AG20443 (cell line): ENCODE results near the gene CDH8.
A peak's percentile ranks its signal among the peaks of the same experiment; 100 is the strongest.
"Not testable (repeated sequence)": the region's sequence is repeated elsewhere in the genome, so short reads cannot be mapped to it uniquely, and the experiment has no call there.

Experiments
- DNase-seq: peaks from one replicate; pipeline ENCODE4 v3.0.0; 2012; ENCODE audit warnings: low spot score, mixed read lengths

The CDH8 gene

DNA sequence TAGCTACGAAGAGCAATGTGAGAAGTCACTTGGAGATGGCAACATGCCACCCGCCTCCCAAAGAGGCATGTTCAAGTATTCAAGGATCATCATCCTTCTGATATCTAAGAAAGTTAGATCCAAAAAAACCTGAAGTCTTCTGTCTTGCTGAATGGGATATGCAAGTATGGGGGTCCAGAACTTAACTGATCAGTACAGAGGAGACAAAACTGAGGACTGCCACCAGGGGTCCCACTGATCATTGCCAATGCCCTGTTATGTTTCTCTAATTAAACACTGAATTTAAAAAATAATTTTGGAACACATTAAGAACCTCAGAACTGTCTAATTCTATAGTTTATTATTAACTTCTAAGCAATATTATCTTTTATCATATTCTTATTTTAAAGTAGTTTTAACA lies 99.7 kb downstream of the CDH8 start:
- DNase-seq: no peak

DNA sequence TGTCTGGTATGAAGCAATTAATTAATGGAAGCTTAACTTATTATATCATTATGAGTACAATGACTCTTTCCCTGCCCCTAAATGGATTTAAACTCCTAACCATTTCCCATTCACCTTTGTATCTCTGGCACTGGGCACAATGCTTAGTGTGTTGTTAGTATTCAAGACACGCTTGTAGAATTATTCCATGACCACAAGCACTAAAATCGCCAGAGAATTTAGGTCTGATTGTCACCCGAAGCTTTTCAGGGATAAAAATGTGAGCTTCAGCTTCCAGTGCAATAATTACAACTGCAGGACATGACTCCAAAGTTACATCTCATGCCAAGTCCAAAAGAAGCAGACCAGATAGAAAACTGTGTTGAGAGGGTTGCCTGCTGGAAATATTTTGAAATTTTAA lies 101.6 kb downstream of the CDH8 start:
- no peak for DNase-seq

DNA sequence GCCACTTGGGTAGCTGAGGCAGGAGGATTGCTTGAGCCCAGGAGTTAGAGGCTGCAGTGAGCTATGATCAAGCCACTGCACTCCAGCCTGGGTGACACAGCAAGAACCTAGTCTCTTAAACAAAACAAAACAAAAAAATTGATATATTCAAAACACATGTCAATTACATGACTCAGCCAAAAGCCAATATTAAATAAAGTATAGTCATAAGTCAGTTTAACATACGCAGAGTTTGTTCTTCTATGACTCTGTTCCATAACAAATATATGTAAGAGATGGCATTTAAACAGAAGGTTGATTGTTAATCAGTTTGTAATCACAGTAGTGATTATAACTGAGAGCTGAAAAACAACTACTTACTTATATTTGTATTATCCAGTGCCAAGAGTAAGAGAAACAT lies 106.5 kb downstream of the CDH8 start:
- DNase-seq: no peak

DNA sequence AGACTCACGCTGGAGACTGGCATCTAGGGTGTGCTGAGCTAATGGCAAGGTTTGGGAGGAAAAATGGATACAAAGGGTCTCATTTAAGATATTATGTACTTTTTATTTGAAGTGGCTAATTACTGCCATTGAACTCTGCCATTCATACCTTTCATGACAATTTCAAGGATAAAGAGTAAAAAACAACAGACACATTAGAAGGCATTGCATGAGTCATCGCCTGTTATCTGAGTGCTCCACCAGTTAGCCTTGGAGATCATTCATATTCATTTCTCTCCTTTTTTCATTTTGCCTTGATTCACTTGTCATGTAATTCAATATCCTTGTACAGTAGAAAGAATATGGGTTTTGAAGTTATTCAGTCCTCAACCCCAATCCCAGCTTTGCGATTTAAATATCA lies 109.5 kb downstream of the CDH8 start:
- DNase-seq: peak; percentile 16

DNA sequence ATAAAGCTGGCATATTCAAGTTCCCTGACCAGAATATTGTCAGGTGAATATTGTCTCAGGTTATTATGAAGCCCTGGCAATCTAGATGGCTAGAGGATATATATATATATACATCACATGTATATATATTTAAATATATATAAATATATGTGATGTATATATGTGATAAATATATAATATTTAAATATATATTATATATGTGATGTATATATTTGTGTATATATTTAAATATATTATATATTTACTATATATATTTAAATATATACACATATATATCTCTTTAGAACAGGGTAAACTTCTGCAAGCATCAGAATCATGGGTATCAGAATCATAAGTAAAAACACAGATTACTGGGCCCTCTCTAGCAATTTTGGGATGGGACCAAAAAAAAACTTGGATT lies 112.6 kb downstream of the CDH8 start:
- no peak for DNase-seq

DNA sequence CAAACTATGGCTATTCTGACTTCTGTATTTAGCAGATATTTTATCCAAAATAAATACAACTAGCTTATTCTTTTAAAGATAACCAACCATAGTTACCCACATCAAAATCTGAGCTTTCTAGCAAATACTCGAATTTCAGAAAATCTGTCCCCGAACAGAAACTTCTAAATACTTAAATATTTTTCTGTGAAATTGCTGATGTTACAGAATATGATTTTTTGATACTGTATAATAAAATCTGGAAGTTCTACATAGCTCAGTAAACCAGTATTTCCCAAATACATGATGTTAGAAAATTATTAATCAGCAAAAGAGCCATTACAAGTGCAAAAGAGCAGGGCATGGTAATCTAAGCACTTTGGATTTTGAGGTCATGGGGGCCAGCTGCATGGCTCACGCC lies 114.9 kb downstream of the CDH8 start:
- DNase-seq: no peak

DNA sequence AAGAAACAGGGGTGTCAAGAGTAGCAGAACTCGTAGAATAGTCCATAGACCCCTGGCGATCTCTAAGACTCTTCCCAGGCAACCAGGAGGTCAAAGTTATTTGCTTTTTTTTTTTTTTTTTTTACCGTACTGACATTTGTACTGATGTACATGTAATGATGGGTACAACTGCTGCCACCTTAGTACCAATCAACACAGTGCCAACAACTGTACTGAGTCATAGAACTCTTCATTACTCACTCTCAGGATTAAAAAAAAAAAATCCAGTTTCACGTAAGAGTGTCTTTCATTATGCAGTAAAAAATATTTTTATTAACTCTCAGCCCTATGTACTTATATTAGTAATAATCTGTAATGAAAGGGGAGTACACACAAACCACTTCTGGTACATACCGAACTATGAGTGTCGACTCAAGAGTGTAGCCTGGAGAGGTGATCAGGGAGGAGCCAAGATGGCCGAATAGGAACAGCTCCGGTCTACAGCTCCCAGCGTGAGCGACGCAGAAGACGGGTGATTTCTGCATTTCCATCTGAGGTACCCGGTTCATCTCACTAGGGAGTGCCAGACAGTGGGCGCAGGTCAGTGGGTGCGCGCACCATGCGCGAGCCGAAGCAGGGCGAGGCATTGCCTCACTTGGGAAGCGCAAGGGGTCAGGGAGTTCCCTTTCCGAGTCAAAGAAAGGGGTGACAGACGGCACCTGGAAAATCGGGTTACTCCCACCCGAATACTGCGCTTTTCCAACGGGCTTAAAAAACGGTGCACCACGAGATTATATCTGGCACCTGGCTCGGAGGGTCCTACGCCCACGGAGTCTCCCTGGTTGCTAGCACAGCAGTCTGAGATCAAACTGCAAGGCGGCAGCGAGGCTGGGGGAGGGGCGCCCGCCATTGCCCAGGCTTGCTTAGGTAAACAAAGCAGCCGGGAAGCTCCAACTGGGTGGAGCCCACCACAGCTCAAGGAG lies 118.1 kb downstream of the CDH8 start:
- DNase-seq: not testable (repeated sequence)

DNA sequence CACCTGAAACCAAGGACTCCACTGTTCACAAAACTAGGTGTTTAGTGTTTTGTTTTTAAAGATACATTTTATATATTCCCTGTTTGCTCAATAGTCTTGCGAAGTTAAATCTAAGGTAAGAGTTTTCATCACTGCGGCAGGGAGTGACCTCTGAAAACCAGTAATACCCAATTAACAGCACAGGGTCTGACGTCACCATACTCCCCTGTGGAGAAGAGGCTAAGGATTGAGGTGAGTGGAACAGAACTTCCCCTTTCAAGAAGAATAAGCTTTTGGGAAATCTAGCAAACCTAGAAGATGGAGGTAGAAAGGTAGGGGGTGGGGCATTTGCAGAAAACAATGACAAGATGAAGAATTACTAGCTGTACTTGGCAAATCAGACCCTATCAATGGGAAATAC lies 120.7 kb downstream of the CDH8 start:
- no peak for DNase-seq

DNA sequence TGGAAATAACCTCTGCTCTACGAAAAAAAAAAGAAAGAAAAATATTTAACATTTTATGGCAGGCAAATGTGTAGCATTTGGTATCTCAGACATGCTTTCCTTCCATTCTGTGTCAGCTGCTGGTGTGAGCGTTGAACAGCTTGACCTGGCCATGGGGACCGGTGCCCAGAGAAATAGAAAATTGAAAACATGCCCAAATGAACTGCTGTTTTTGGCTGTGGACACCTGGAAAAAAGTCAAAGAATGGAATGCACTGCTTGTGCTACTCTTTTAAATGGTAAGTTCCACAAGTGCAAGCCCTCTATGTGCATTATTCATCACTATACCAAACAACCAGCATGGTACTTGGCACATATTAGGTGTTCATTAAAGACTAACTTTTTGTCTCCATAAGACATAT lies 127.2 kb downstream of the CDH8 start:
- no peak for DNase-seq

DNA sequence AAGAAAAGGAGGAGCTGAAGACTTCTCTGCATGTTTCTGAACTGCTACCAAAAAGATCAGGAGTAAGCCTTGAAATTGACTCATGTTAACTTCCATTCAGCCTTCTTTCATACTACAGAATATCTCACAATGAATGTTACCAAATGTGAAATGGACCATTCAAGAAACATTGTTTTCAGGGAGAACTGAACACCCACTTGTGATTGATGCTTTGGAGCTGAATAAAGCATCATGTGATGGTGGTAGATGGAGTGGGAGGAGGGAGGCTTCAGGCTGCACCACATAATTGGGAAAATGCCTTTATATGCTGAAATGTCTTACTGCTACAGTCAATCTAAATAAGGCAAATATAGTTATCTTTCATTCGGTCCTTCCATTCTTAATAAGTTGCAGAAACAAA lies 127.8 kb downstream of the CDH8 start:
- no peak for DNase-seq

DNA sequence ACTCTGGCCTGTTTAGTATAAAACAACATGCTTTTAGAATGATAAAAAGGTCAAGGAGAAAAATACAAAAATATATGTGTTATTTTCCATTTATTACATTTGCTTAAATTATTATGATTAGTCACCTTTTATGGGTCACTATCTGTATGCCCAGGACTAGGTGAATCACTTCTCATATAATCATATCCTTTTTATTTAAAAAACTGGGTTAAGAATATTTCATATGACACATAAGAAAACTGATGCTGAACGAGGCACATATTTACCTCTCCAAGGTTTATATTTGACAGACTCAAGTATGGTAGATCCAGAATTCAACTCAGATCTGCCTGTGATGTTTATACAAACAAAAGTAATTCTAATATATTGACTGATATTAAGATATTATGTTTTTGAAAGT lies 134.5 kb downstream of the CDH8 start:
- DNase-seq: no peak

DNA sequence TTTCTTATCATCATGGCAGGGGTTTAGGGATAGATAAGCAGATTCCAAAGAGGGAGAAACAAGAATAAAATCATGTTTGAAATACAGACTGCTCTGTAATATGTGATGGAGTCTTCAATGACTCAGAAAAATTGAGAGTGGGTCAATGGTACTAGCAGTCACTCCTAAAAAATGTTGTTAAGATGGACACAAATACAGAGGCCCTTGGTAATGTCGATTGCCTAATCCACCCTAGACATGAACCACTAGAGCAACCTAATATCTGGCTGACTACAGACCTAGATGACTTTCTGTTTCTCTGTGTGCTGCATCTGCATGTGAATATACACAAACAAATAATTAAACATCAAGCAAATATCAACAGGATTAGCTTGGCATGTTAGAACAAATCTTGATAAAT lies 135.8 kb downstream of the CDH8 start:
- peak; percentile 73 for DNase-seq

DNA sequence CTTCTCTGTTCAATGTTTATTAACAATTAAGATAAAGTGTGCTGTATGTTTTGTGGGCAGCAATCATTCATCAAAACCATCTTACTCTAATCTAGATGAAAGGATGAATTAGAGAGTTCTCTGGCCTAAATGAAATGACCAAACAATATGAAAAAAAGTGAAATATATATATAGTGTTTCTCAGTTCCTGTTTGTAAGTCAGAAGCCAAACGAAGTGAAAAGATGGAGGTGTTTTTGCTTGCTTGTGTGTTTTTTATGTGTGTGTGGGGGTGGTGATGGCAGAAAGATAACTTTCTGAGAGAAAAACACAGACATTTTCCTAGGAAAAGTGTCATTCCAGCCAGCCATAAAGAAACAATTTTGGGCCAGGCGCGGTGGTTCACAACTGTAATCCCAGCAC lies 138.6 kb downstream of the CDH8 start:
- DNase-seq: no peak

DNA sequence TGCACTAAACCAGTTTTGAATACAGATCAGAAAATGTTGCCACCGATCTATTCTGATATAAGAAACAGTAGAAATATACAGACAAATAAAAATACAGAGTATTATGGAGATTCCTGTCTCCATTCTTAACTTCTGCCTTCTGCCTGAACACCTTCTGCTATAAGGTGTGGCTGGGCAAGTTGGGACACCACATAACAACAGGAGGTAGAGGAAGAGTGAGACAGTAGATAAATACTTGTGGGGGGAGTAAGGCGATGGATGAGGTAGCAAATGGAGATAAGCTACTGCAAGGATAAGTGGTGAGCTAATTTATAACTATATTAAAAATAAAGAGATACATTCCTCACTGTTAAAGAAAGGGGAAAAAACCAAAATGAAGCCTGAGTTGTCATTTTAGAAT lies 143.7 kb downstream of the CDH8 start:
- DNase-seq: no peak

DNA sequence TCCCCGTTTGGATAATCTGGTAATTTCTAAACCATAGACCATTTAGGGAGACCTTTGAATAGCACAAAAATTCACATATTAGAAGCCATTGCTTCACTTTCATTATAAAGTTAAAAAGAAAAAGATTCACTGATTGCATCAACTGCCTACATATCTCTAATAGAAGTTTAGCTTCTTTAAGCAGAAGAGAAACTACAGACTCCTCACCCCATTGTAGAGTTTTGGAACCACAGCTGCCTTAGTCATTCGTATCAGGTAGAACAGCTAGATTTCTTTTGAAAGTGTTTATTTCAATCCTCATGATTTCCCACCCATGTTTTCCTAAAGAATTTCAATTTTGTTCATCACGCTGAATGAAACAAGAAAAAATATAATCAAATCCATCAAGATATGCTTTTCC lies 144.8 kb downstream of the CDH8 start:
- no peak for DNase-seq

DNA sequence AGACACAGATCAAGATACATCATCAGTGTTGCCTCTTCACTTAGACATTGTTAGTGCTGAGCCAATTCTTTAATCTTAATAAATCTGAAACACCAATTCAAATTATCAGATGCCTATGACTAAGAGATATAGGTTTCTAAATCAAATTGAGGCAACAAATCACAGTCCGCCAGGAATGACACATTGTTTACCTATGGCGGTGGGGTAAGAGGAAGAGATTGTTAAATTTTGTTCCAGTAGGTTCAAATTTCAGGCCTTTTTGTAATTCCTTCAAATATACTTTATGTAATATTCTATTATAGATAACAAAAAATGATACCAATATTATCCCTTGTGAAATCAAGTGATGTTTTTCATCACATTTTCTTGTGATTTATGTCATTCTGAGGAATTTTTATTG lies 145.9 kb downstream of the CDH8 start:
- no peak for DNase-seq

DNA sequence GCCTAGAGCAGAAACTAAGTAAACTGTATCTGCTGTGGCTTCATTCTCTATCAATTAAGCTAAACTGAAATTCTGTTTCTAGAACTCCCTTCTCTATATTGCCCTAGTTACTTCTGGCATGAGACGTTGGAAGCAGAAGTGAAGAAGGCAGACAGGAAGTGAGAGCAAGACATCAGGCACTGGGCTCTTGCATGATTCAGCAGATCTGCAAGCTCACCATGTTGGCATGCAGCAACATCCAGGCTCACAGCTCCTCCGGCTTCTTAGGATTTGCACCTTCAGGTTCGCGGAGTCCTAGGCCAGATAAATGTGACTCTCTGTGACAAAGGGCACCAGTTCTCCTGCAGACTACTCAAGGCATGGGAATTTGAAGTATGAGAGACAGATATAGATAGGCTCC lies 148.3 kb downstream of the CDH8 start:
- peak; percentile 79 for DNase-seq

DNA sequence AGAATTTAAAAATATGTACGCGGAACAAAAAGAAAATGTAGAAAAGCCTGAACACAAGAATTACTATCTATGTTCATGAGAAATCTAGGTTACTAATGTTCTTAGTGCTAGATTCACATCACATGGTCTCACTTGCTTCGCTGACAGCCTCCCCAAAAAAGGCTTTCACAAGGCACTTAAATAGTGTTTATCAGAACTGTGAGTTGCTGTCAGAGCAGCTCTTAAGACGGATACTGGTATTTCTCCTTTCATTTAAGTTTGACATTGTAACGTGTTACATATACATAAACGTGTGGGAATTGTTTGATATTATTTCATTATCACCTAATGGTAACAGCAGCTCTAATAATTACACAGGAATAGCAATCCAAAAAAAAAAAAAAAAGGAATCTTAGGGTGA lies 150.9 kb downstream of the CDH8 start:
- DNase-seq: no peak

DNA sequence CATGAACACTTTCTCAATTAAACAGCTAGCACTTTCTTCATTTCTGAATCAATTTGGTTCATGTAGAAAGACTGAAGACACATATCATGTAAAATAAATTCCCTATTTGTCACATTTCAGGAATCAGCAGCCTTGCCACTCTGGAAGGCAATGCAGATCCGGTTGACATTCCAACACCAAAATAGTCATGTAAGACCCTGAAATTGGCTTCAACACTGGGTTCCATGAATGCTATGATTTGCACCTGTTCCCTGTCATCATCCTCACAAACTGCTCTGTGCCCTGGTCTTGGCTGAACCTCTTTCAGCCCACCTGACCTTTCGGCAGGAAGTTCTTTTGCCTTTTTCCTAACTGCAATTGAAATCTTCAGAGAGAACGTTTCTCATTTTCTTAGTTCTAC lies 156.9 kb downstream of the CDH8 start:
- DNase-seq: no peak

DNA sequence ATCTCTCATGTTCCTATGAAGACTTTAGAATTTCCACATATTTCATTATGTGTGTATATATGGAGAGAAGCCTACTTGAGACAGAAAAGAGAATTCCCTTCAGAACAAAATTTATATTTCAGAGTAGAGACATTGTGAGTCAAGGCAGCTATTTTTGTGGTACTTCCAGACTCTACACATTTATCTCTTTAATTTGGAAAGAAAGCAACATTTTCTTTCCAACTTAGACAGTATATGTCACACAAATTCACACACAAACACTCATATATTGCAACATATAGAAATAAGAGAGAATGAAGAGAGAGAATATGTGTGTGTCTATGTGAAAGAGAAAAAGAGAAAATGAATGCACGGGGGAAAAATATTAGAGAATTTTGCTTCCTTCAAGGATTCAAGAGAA lies 158.8 kb downstream of the CDH8 start:
- no peak for DNase-seq

DNA sequence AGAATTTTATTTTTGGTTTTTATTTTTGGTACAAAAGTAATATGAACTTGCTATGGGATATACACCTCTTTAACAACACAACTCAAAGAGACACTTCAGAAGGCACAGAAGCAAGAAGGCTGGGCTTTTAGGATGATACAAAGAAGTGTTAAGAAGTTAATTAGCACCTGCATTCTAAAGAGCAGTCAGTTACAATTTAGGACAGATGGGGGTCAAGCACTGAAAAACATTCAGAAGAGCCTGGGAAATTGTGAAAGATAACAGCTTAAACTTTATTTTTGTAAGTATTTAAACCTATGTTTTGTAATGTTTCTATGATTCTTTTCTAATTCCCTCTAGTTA lies 163.5 kb downstream of the CDH8 start:
- DNase-seq: no peak

DNA sequence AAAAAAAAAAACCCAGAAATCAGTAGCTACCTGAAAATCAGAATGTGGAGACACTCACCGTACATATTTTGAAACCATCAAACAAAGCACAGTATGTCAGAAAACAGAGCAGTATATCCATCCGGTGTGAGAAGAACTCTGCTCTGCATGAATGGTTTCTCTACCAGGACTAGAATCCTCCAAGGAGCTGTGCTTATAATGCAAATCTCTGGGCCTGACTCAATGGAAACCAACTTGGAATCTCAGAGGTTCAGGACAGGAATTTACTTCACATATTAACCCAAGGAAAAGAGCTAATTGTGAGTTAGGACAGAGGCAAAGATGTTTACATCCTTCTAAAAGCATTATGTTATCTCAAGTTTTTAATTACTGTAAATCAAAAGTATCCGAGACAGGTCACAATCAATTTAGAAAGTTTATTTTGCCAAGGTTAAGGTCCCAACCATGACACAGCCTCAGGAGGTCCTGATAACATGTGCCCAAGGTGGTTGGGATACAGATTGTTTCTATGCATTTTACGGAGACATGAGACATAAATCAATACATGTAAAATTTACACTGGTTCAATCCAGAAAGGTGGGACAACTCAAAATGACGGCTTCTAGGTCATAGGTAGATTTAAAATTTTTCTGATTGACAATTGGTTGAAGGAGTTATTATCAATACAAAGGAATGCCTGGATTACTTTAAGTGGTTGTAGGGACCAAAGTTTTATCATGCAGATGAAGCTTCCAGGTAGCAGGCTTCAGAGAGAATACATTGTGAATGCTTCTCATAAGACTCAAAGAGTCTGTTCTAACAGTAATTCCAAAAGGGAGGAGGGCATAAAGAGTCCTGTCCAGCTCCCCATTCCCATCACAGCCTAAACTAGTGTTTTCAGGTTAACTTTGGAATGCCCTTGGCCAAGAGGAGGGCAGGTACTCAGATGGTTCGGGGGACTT lies 164.1 kb downstream of the CDH8 start:
- no peak for DNase-seq
